Activated T-cell treated with anti-CD3 and anti-CD28 coated beads, Interleukin-2, amount 50 U/mL, for 24 hours (primary cell): ENCODE measurements around the gene ZNF784.
A peak's percentile ranks its signal among the peaks of the same experiment; 100 is the strongest.

Experiments used
- DNase-seq: peaks from one replicate; pipeline ENCODE4 v3.0.0-alpha.2; 2020
- H3K27ac Mint-ChIP-seq: 2 replicates; pipeline ENCODE4 v1.8.0; 2020; ENCODE audit warnings: mild to moderate bottlenecking, mixed read lengths
- H3K27me3 Mint-ChIP-seq: 2 replicates; pipeline ENCODE4 v1.8.0; 2020; ENCODE audit warnings: mixed read lengths
- H3K36me3 Mint-ChIP-seq: 2 replicates; pipeline ENCODE4 v1.8.0; 2020; ENCODE audit warnings: low read depth, mixed read lengths
- H3K4me1 Mint-ChIP-seq: 2 replicates; pipeline ENCODE4 v1.8.0; 2020; ENCODE audit warnings: low read depth, mixed read lengths
- H3K4me3 Mint-ChIP-seq: 2 replicates; pipeline ENCODE4 v1.8.0; 2020; ENCODE audit warnings: mild to moderate bottlenecking, moderate library complexity, mixed read lengths
- H3K9me3 Mint-ChIP-seq: 2 replicates; pipeline ENCODE4 v1.8.0; 2020; ENCODE audit warnings: mixed read lengths

ZNF784 gene

GRCh38 chr19:55663846-55664536, 39.6 kb upstream of the ZNF784 start:
- H3K27me3 Mint-ChIP-seq: no peaks in the 10 kb centered on the region
- H3K4me1 Mint-ChIP-seq: peaks cover 37% of the 10 kb centered on the region
- DNase-seq: no peak
- no peak overlapping the region for H3K4me3 Mint-ChIP-seq
- H3K9me3 Mint-ChIP-seq: no peaks in the 10 kb centered on the region
- peaks cover 93% of the 10 kb centered on the region for H3K36me3 Mint-ChIP-seq
- H3K27ac Mint-ChIP-seq: peak overlapping the region; percentile 67

GRCh38 chr19:55661826-55662225, 37.5 kb upstream of the ZNF784 start:
- H3K27ac Mint-ChIP-seq: peak overlapping the region; percentile 49
- H3K4me3 Mint-ChIP-seq: no peak overlapping the region
- no peaks in the 10 kb centered on the region for H3K9me3 Mint-ChIP-seq
- peaks cover 92% of the 10 kb centered on the region for H3K36me3 Mint-ChIP-seq
- H3K27me3 Mint-ChIP-seq: no peaks in the 10 kb centered on the region
- no peak for DNase-seq
- H3K4me1 Mint-ChIP-seq: peaks cover 55% of the 10 kb centered on the region

- H3K36me3 Mint-ChIP-seq: peaks cover 92% of the 10 kb centered on the region
- H3K4me1 Mint-ChIP-seq: peaks cover 54% of the 10 kb centered on the region
- DNase-seq: no peak
- H3K27me3 Mint-ChIP-seq: no peaks in the 10 kb centered on the region
- H3K9me3 Mint-ChIP-seq: no peaks in the 10 kb centered on the region
- H3K4me3 Mint-ChIP-seq: no peak overlapping the region
- peak overlapping the region; percentile 98 for H3K27ac Mint-ChIP-seq
Observed at GRCh38 chr19:55660991-55661390, 36.6 kb upstream of the ZNF784 start.

GRCh38 chr19:55660404-55660803, 36.0 kb upstream of the ZNF784 start:
- H3K4me1 Mint-ChIP-seq: peaks cover 52% of the 10 kb centered on the region
- peak overlapping the region; percentile 98 for H3K27ac Mint-ChIP-seq
- H3K9me3 Mint-ChIP-seq: no peaks in the 10 kb centered on the region
- H3K36me3 Mint-ChIP-seq: peaks cover 92% of the 10 kb centered on the region
- no peak for DNase-seq
- no peaks in the 10 kb centered on the region for H3K27me3 Mint-ChIP-seq
- no peak overlapping the region for H3K4me3 Mint-ChIP-seq

GRCh38 chr19:55659822-55660221, 35.5 kb upstream of the ZNF784 start:
- Mint-ChIP-seq H3K4me1 (peaks cover 50% of the 10 kb centered on the region), H3K9me3 (no peaks in the 10 kb centered on the region), H3K27me3 (no peaks in the 10 kb centered on the region), H3K36me3 (peaks cover 91% of the 10 kb centered on the region), H3K4me3 (peak overlapping the region; percentile 50), H3K27ac (peak overlapping the region; percentile 98)
- DNase-seq: no peak

- Mint-ChIP-seq H3K27me3 (no peaks in the 10 kb centered on the region), H3K27ac (peak overlapping the region; percentile 98), H3K9me3 (no peaks in the 10 kb centered on the region), H3K4me3 (peak overlapping the region; percentile 93), H3K4me1 (peaks cover 49% of the 10 kb centered on the region), H3K36me3 (peaks cover 88% of the 10 kb centered on the region)
- no peak for DNase-seq
Observed at GRCh38 chr19:55658846-55659459, 34.6 kb upstream of the ZNF784 start.

GRCh38 chr19:55656988-55657747, 32.8 kb upstream of the ZNF784 start:
- peak overlapping the region; percentile 98 for H3K27ac Mint-ChIP-seq
- H3K4me1 Mint-ChIP-seq: peaks cover 44% of the 10 kb centered on the region
- no peaks in the 10 kb centered on the region for H3K9me3 Mint-ChIP-seq
- no peaks in the 10 kb centered on the region for H3K27me3 Mint-ChIP-seq
- peak overlapping the region; percentile 93 for H3K4me3 Mint-ChIP-seq
- H3K36me3 Mint-ChIP-seq: peaks cover 78% of the 10 kb centered on the region
- DNase-seq: no peak

- Mint-ChIP-seq H3K27me3 (no peaks in the 10 kb centered on the region), H3K4me1 (peaks cover 41% of the 10 kb centered on the region), H3K4me3 (peak overlapping the region; percentile 93), H3K27ac (peak overlapping the region; percentile 98), H3K36me3 (peaks cover 76% of the 10 kb centered on the region), H3K9me3 (no peaks in the 10 kb centered on the region)
- no peak for DNase-seq
Observed at GRCh38 chr19:55656552-55656951, 32.2 kb upstream of the ZNF784 start.

- Mint-ChIP-seq H3K36me3 (peaks cover 72% of the 10 kb centered on the region), H3K27me3 (no peaks in the 10 kb centered on the region), H3K27ac (peak overlapping the region; percentile 98), H3K9me3 (no peaks in the 10 kb centered on the region), H3K4me1 (peaks cover 44% of the 10 kb centered on the region), H3K4me3 (peak overlapping the region; percentile 93)
- DNase-seq: no peak
Observed at GRCh38 chr19:55655648-55656040, 31.3 kb upstream of the ZNF784 start.

- Mint-ChIP-seq H3K4me1 (peaks cover 44% of the 10 kb centered on the region), H3K36me3 (peaks cover 66% of the 10 kb centered on the region), H3K27me3 (no peaks in the 10 kb centered on the region), H3K27ac (peak within 1 kb of the TSS; percentile 98), H3K4me3 (peak within 1 kb of the TSS; percentile 93), H3K9me3 (no peaks in the 10 kb centered on the region)
- peak; percentile 98 for DNase-seq
Observed at GRCh38 chr19:55654868-55655647, 30.7 kb upstream of the ZNF784 start, which contains the start of gene U2AF2. Gene U2AF2, plus strand, starts transcription at chr19:55655035. Its CDS starts 70 bp downstream, at chr19:55655105.

GRCh38 chr19:55654323-55654867, 30.0 kb upstream of the ZNF784 start:
- no peaks in the 10 kb centered on the region for H3K27me3 Mint-ChIP-seq

GRCh38 chr19:55653651-55654322, 29.4 kb upstream of the ZNF784 start:
- H3K27ac Mint-ChIP-seq: peak overlapping the region; percentile 98
- peak overlapping the region; percentile 93 for H3K4me3 Mint-ChIP-seq
- no peaks in the 10 kb centered on the region for H3K27me3 Mint-ChIP-seq
- no peaks in the 10 kb centered on the region for H3K9me3 Mint-ChIP-seq
- peaks cover 59% of the 10 kb centered on the region for H3K36me3 Mint-ChIP-seq
- DNase-seq: peak; percentile 98
- peaks cover 45% of the 10 kb centered on the region for H3K4me1 Mint-ChIP-seq

More at GRCh38 chr19:55654323-55654867, 30.0 kb upstream of the ZNF784 start:
- H3K4me3 Mint-ChIP-seq: peak overlapping the region; percentile 93
- peak overlapping the region; percentile 98 for H3K27ac Mint-ChIP-seq
- peaks cover 64% of the 10 kb centered on the region for H3K36me3 Mint-ChIP-seq
- H3K9me3 Mint-ChIP-seq: no peaks in the 10 kb centered on the region
- DNase-seq: no peak
- peaks cover 44% of the 10 kb centered on the region for H3K4me1 Mint-ChIP-seq

GRCh38 chr19:55652311-55653128, 28.2 kb upstream of the ZNF784 start:
- Mint-ChIP-seq H3K4me1 (peaks cover 40% of the 10 kb centered on the region), H3K27me3 (no peaks in the 10 kb centered on the region), H3K27ac (peak overlapping the region; percentile 66), H3K9me3 (no peaks in the 10 kb centered on the region), H3K4me3 (peak overlapping the region; percentile 38), H3K36me3 (peaks cover 51% of the 10 kb centered on the region)
- DNase-seq: no peak
